HG03108 (cell line): Measurements from ENCODE around the gene TRAIP.
"Not testable (repeated sequence)": the region's sequence is repeated elsewhere in the genome, so short reads cannot be mapped to it uniquely, and the experiment has no call there.

ENCODE experiments used
- ATAC-seq: cut with Tn5 transposase; IDR thresholded peaks from one replicate; pipeline ENCODE4 v1.9.1; 2021; ENCODE audit warnings: moderate library complexity; ENCODE audit not compliant: unreplicated experiment

Gene TRAIP, protein sequence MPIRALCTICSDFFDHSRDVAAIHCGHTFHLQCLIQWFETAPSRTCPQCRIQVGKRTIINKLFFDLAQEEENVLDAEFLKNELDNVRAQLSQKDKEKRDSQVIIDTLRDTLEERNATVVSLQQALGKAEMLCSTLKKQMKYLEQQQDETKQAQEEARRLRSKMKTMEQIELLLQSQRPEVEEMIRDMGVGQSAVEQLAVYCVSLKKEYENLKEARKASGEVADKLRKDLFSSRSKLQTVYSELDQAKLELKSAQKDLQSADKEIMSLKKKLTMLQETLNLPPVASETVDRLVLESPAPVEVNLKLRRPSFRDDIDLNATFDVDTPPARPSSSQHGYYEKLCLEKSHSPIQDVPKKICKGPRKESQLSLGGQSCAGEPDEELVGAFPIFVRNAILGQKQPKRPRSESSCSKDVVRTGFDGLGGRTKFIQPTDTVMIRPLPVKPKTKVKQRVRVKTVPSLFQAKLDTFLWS

GRCh38 chr3:49856181-49857005 lies at the start of gene TRAIP:
Gene TRAIP, minus strand, starts transcription at chr3:49856564. Its CDS starts 111 bp downstream, at chr3:49856453.
- ATAC-seq: peak; percentile 98

DNA sequence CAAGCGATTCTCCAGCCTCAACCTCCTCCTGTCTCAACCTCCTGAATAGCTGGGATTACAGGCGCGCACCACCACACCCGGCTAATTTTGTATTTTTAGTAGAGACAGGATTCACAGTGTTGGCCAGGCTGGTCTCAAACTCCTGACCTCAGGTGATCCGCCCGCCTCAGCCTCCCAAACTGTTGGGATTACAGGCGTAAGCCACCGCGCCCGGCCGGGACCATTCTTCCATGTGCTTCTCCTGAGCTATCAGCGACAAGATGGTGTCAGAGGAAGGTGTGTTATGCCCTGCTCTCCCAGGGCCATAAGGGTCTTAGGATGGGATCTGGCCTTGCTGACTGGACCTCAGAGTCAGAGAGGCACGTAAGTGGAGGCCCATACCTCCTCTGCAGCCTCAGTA lies 48.1 kb upstream of the TRAIP start:
- not testable (repeated sequence) for ATAC-seq

DNA sequence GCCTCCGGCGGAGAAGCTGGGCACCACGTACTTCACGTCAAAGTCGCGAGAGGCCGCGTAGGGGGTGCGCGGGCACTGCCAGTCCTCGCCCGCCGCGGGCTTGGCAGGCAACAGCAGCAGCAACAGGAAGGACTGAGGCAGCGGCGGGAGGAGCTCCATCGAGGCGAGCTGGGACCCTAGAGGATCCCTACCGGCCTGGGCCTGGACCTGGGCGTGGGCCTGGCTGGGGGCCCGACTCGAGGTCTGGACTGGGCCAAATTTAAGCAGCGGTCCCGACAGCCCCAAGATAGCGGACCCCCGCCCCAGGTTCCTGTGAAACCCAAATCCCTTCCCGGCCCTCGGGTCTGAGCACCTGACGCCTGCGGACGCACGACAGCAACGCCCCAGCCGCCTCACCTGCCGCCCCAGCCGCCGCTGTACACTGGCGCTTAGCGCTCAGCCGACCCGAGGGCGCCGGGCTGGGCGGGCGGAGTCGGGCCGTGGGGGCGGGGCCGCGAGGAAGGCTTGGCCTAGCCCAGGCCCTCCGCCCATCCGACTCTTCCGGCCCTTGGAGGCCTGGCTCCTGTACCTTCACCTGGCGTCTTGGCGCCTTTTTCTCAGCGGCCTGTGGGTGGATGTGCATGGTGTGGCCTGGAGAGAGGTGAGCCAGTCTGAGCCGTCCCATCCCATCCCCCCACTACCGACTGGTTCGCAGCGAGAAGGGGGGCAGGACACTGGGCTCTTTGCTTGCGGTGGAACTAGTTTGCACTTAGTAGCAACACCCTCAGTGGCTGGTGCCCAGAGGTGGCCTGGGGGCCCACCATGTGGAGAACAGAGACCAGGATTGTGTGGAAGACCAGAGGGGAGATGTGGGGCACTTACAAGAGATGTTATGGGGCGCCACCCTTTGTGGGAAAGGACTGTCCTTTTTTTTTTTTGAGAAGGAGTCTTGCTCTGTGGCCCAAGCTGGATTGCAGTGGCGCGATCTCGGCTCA lies 47.4 kb upstream of the TRAIP start, which contains the start of gene MST1R:
Gene MST1R, minus strand, starts transcription at position 423 of the 974 bp plus-strand sequence. Its CDS starts 264 bp downstream, at position 159.
- ATAC-seq: peak; percentile 60

- ATAC-seq: no peak
Measured at GRCh38 chr3:49902511-49903345, 46.4 kb upstream of the TRAIP start.

GRCh38 chr3:49901366-49902339 lies 45.3 kb upstream of the TRAIP start:
- ATAC-seq: no peak

DNA sequence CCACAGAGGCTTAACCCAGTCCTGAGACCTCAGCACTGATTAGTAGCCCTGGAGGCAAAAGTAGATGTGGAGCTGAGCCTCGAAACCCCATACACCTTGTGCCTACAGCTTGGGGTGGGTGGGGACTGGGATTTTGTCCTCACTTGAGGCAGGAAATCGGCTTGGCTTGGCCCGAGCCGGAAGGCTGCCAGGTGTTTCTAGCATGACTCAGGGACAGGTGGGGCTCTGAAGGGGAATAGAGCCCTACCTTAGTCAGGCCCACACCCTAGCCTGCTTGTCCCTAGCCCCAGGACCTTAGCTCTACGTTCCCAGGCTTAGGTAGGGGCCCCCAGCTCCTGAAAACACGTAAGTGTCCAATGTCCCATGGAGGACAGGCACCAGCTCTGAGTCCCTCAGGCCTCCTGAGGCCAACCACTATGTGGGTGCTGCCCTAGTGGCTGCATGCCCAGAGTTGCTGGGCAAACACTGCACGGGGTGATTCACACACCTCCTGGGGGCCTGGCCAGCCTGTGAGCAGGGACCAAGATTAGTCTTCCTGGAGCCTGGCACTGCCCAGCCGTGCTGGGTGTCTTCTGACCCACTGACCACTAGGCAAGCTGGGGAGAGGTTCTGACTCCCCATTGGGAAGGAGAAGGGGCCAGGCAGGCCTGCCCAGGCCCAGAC lies 44.3 kb upstream of the TRAIP start:
- ATAC-seq: no peak

DNA sequence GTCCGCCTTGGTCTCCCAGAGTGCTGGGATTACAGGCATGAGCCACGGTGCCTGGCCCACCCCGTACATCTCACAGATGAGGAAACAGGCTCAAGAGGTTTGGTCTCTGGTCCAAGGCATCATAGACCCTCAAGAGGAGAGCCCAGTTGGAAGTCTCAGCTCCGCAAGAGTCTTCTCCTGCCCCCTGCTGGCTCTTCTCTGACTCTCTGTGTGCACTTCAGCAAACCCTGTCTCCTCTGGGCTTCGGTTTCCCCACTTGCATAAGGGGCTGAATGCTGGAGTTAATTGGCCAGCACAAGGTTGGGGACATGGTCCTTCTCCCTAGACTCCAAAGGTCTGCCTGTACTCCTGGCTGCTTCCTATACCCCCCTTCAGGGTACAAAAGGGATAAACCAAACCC lies 43.5 kb upstream of the TRAIP start:
- ATAC-seq: no peak

DNA sequence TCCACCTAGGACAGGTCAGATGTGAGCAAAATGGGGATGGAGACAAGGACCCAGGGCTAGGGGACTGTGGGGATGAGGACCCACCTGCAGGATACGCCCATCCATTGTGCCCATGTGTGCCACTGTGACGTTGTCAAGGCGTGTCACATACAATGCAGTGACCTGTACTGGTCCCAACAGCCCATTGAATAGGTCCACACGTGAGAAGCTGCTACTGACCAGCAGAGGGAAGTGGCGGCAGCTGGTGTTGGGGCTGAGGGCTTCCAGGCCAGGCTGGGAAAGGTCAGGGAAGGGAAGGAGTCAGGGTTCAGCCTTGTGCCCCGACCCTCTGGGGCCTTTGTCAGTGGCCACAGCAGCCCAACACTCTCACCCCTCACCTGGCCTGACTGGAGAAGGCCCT lies 42.6 kb upstream of the TRAIP start:
- ATAC-seq: no peak

DNA sequence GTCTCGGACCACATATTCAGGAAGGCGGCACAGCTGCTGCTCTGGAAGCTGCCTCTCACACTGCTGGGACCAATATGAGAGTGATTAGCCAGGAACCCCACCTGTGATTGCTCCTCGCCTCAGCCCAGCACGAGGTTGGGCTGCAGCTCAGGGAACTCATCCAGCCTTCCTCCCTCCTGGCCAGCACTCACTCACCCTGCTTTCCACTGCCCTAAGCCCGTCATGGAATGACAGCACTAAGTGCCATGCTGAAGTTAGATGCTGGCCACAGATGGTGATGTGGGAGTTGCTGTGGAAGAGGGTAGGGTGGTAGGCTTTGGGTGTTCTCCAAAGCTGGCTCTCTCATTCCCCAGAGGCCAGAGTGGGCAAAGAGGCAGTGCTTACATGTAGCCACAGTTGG lies 40.0 kb upstream of the TRAIP start:
- no peak for ATAC-seq

DNA sequence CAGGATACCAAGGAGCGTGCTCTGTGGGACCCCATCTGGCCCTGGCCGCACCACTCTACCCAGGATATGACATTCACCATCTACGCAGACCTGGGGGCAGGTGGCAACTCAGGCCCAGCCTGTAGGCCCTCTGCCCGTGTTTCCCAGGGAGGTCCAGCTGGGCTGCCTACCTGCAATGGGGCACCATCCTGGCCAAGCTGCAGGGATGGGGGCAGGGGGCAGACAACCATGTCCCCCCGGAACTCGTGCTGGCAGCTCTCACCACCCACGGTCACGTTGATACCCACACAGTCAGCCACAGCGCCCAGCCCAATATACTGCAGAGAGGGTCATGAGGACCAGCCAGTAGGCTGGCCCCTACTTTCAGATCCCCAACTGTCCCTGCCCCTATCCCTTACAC lies 39.4 kb upstream of the TRAIP start:
- no peak for ATAC-seq

GRCh38 chr3:49889296-49889695 lies 32.9 kb upstream of the TRAIP start:
- no peak for ATAC-seq

- no peak for ATAC-seq
Measured at GRCh38 chr3:49886922-49887265, 30.5 kb upstream of the TRAIP start.

- no peak for ATAC-seq
Measured at GRCh38 chr3:49883998-49884397, 27.6 kb upstream of the TRAIP start.

GRCh38 chr3:49882166-49882565 lies 25.8 kb upstream of the TRAIP start:
- no peak for ATAC-seq

DNA sequence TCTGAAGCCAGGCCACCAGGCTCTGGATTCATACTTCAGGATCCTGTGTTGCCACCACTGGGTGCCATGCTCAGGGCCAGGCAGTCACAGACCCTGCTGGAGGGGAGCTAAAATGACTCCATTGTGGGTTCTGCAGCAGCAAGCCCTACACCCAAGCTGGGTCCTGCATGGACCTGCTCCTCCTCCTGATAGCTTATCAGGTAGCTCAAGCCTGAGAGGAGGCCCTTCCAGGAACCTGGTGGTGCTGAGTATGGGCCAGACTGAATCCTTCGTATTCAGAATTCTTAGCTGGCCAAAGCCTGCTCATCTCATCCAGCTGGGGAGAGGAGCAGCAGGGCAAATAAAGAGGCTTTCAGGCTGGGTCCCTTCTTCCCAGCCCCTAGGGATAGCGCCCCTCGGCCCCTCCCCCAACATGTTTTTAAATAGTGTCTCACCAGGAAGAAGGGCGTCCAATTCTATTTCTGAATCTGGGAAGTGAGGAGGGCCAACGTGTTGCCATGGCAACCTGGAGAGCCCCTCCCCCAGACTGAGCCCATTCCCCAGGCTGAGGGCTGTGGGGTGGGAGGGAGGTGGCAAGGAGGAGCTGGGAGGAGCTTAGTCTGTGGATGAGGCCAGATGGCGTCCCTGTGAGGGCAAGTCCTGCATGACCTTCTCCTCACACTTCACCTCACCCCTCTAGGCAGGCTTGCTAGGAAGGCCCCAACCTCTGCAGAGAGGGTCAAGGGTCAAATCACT lies 24.4 kb upstream of the TRAIP start:
- ATAC-seq: no peak

DNA sequence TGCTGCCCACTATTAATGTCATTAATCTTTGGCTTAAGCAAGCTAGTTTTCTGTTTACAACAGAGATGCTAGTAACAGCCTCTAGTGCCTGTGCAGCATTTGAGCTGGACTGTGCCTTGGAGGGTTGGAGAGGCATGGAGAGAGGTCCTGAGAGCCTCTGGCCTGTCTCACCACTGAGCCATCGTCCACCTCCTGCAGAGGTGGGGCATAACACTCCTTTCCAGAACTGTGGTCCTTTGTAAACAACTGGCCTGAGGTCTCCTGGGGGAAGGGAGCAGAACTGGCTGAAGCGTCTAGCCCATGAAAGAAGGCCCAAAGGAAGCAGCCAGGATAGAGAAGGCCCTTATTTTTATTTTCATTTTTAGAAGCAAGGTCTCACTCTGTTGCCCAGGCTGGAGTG lies 23.4 kb upstream of the TRAIP start:
- ATAC-seq: no peak

DNA sequence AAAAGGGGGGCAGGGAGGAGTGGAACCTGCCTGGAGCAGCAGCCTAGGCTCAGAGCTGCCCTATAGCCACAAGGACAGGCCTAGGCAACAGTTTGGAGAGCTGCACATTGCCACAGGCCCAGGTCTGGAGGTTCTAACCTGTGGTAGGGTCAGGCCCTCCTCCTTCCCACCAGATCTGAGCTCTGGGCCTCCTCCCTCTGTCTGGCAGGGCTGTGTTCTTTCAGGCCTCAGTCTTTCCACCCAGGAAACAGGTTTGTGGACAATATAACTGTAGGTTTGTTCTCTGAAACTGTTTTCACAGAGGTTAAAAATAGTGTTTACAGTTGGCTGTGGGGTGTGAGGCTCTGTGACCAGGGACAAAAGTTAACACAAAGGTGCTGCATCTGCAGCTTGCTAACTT lies 22.3 kb upstream of the TRAIP start:
- ATAC-seq: no peak

DNA sequence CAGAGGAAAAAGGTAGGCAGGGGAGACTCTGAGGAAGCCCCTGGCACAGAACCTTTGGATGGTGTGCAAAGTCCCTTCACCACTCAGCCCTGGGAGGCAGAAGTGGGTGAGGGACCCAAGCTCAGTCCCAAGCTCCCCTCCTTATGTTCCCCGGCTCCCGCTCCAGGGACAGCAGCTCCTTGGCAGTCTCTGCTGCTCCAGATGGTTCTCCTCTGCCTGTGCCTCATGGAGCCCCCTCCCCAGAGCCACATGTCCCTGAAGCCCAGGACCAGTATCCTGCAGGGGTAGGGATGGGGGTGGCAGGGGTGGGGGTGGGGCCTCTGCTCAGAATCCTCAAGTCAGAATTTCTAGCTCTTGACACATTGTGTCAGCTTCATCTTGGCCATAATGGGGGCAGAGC lies 21.4 kb upstream of the TRAIP start:
- ATAC-seq: no peak
